HEK293 (cell line): Measurements from ENCODE around the gene PARD3B.

Experiments
- ATF2 ChIP-seq: fragments of 450-650 bp; formaldehyde crosslinking; IDR thresholded peaks from 2 replicates; pipeline ENCODE4 v1.5.1; 2016; ENCODE audit warnings: missing biosample characterization, missing genetic modification characterization, low read depth
- CTCF ChIP-seq: fragments of 450-650 bp; formaldehyde crosslinking; IDR thresholded peaks from 2 replicates; pipeline ENCODE4 v1.5.1; 2016; ENCODE audit warnings: missing biosample characterization, missing genetic modification characterization
- MEIS1 ChIP-seq: sonication (generic); formaldehyde crosslinking; IDR thresholded peaks from 2 replicates; pipeline ENCODE4 v1.8.1; 2022; ENCODE audit warnings: missing genetic modification reagents, mild to moderate bottlenecking, borderline replicate concordance
- PATZ1 ChIP-seq: fragments of 450-650 bp; formaldehyde crosslinking; IDR thresholded peaks from 2 replicates; pipeline ENCODE4 v1.5.1; 2016; ENCODE audit warnings: missing biosample characterization, missing genetic modification characterization
- YY1 ChIP-seq: fragments of 450-650 bp; formaldehyde crosslinking; IDR thresholded peaks from 2 replicates; pipeline ENCODE4 v1.5.1; 2018; ENCODE audit warnings: missing biosample characterization, missing genetic modification characterization
- ZNF138 ChIP-seq: fragments of 450-650 bp; formaldehyde crosslinking; IDR thresholded peaks from 2 replicates; pipeline ENCODE4 v1.5.1; 2016; ENCODE audit warnings: missing biosample characterization, missing genetic modification characterization, borderline replicate concordance
- ZNF223 ChIP-seq: fragments of 450-650 bp; formaldehyde crosslinking; IDR thresholded peaks from 2 replicates; pipeline ENCODE4 v1.5.1; 2016; ENCODE audit warnings: missing biosample characterization, missing genetic modification characterization
- ZNF513 ChIP-seq: fragments of 450-650 bp; IDR thresholded peaks from 2 replicates; pipeline ENCODE4 v1.5.1; 2018; ENCODE audit warnings: missing biosample characterization, missing genetic modification characterization
- ZNF558 ChIP-seq: fragments of 450-650 bp; formaldehyde crosslinking; IDR thresholded peaks from 2 replicates; pipeline ENCODE4 v1.5.1; 2016; ENCODE audit warnings: missing biosample characterization, missing genetic modification characterization
- ZNF776 ChIP-seq: fragments of 450-650 bp; formaldehyde crosslinking; IDR thresholded peaks from 2 replicates; pipeline ENCODE4 v1.5.0; 2017; ENCODE audit warnings: missing biosample characterization, missing genetic modification characterization, borderline replicate concordance
- ZNF830 ChIP-seq: fragments of 450-650 bp; IDR thresholded peaks from 2 replicates; pipeline ENCODE4 v1.5.0; 2018; ENCODE audit warnings: missing biosample characterization, missing genetic modification characterization, low read depth, mild to moderate bottlenecking, moderate library complexity

GRCh38 chr2:205103699-205104098, 558.4 kb downstream of the PARD3B start:
- TF ChIP-seq ZNF223 (tag by site-specific recombination) (no peak), CTCF (tag by site-specific recombination) (no peak), ZNF776 (no peak), YY1 (no peak), MEIS1 (CRISPR knock-in tag) (no peak), ZNF830 (tag by site-specific recombination) (no peak), ZNF513 (tag by site-specific recombination) (no peak), ATF2 (tag by site-specific recombination) (no peak), ZNF558 (tag by site-specific recombination) (no peak), PATZ1 (tag by site-specific recombination) (no peak), ZNF138 (tag by site-specific recombination) (no peak)
